ENCODE measurements around the gene SMNDC1.

Gene SMNDC1

GRCh38 chr10:110317866-110318850 lies 13.4 kb upstream of the SMNDC1 start:
- TF ChIP-seq, protein P1, sequence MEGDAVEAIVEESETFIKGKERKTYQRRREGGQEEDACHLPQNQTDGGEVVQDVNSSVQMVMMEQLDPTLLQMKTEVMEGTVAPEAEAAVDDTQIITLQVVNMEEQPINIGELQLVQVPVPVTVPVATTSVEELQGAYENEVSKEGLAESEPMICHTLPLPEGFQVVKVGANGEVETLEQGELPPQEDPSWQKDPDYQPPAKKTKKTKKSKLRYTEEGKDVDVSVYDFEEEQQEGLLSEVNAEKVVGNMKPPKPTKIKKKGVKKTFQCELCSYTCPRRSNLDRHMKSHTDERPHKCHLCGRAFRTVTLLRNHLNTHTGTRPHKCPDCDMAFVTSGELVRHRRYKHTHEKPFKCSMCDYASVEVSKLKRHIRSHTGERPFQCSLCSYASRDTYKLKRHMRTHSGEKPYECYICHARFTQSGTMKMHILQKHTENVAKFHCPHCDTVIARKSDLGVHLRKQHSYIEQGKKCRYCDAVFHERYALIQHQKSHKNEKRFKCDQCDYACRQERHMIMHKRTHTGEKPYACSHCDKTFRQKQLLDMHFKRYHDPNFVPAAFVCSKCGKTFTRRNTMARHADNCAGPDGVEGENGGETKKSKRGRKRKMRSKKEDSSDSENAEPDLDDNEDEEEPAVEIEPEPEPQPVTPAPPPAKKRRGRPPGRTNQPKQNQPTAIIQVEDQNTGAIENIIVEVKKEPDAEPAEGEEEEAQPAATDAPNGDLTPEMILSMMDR (IDR thresholded peaks at IDR 0.05; ENCODE audit: low read depth, low read length), result no peak

DNA sequence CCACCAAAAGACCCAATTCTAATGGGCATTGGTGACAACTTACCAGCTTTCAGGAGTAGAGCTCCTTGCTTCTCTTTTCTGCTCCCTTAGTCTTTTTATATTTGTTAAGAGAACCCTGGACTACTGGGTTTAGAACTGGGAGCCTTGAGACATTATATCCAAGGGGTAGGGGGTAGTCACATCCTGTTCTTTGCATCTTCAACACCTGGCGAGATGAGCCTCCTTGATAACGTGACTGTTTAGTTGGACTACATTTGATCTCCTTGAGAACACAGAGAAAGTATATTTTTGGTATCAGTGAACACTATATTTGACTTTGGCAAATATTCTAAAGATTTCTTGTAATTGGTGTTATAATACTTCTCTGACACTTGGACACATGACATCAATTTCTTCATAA lies 9.0 kb upstream of the SMNDC1 start:
- TF ChIP-seq, protein P1 (IDR thresholded peaks at IDR 0.05; ENCODE audit: low read depth, low read length), result no peak
- no peak for DNase-seq (ENCODE audit: extremely low read depth, low read depth)

More at GRCh38 chr10:110317866-110318850, 13.4 kb upstream of the SMNDC1 start:
- no peak for DNase-seq (ENCODE audit: extremely low read depth, low read depth)

GRCh38 chr10:110312206-110312605 lies 7.5 kb upstream of the SMNDC1 start:
- DNase-seq (ENCODE audit: extremely low read depth, low read depth), result no peak
- TF ChIP-seq, protein P1 (IDR thresholded peaks at IDR 0.05; ENCODE audit: low read depth, low read length), result no peak

DNA sequence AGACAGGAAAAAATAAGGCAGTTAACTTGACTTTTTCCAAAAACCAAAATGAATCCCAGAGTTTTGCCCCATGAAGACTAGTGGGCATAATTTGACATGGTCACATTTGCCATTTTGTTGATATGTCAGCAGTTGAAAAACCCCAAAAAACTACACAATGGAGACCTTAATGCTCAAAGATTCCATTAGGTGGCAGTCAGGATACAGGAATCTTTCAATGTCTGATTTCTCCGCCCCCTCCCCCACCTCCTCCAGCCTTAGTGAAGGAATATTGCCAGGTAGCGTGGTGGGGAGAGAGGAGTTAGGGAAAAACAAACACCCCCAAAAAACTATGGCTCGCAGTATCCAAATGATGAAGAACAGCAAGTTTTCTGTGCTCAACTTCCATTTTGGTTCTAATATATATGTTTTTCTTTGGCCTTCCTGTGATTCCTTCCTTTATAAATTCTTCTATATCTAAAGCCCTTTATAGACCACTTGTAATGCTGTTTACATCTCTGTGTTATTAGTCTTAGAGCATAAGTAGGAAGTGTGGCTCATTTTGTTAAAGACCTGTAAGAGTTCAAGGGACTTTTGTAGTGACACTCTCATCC lies 6.7 kb upstream of the SMNDC1 start:
- TF ChIP-seq, protein P1 (IDR thresholded peaks at IDR 0.05; ENCODE audit: low read depth, low read length), result peak; percentile 66
- DNase-seq (ENCODE audit: extremely low read depth, low read depth), result peak; percentile 14

DNA sequence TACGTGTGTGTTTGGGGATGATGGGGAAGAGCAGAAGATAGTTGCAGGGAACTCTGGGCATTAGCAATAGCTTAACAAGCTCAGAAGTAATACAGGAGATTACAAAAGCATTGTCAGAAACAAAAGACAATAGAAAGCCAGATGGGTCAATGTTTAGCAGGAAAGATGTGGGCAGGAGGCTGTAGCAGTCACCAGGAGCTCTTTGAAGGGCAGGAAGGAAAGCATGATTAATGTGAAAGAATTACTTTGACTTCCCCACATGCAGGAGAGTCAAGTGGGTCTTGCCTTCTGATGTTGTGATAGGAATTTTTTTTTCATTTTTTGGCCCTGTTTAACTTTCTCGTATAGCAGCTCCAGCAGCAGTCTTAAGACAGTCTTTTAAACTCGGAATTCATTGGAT lies 6.0 kb upstream of the SMNDC1 start:
- TF ChIP-seq, protein P1 (IDR thresholded peaks at IDR 0.05; ENCODE audit: low read depth, low read length), result no peak
- no peak for DNase-seq (ENCODE audit: extremely low read depth, low read depth)

DNA sequence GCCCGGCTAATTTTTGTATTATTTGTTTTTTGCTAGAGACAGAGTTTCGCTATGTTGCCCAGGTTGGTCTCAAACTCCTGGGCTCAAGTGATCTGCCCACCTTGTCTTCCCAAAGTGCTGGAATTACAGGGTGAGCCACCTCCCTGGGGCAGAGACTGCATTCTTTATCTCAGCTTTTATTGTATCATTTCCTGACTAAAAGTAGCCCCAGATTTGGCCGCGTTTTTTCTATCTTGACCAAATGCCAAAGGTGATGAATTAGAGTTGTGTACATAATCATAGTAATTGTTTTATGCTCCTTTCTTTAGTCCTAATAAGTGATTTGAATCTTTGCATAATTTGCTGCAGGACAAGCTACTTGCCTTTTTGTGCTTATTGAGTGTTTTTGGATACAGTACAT lies 3.1 kb upstream of the SMNDC1 start:
- TF ChIP-seq, protein P1 (IDR thresholded peaks at IDR 0.05; ENCODE audit: low read depth, low read length), result no peak

DNA sequence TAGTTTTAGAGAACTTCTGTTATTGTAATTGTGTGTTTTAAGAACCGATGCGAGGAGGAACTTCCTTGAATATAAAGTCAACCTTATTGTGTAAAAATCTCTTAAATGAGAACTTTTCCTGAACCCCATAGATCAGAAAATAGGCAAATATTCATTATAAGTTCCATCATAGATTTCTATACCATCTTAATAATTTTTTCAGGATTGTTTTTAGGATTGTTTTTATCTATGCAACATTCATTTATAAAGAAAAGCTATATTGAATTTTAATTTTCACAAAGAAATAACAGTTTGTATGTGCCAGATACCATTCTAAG lies 1.7 kb upstream of the SMNDC1 start:
- no peak for DNase-seq (ENCODE audit: extremely low read depth, low read depth)

More for the DNA sequence above, 3.1 kb upstream of the SMNDC1 start:
- no peak for DNase-seq (ENCODE audit: extremely low read depth, low read depth)

More for the DNA sequence above, 1.7 kb upstream of the SMNDC1 start:
- TF ChIP-seq, protein P1 (IDR thresholded peaks at IDR 0.05; ENCODE audit: low read depth, low read length), result no peak

All from AG09319 (cell line).